ENCODE data around the gene LHPP.

The LHPP gene

GRCh38 chr10:124603376-124604213 is 142.0 kb downstream of the LHPP start:
- CTCF ChIA-PET = interaction anchor here (0.8 to 1.6 kb wide), 3 partner anchors 11 to 62 kb away, joined by 3 to 4 read pairs (median 3); no protein-coding TSS in a partner anchor
- Histone ChIP-seq H3K27me3 (replicated peaks in 2 of 5; ENCODE audit: control insufficient read depth in 4 of 5, insufficient read depth in 5 of 5, low read length in 4 of 5) (no peaks in the 10 kb centered on the region), H3K4me3 (ENCODE audit: control insufficient read depth in 1 of 7, extremely low read depth in 1 of 7, insufficient read depth in 4 of 7, low read depth in 2 of 7, low read length in 6 of 7) (no peak overlapping the region), H3K4me1 (ENCODE audit: control extremely low read depth in 1 of 4, control insufficient read depth in 4 of 4, insufficient read depth in 4 of 4, low read length in 3 of 4) (peaks cover 0 to 32% (median 22%) of the 10 kb centered on the region in 4 experiments), H3K27ac (ENCODE audit: insufficient read depth in 1 of 2, low read depth in 1 of 2, low read length in 2 of 2, poor library complexity in 1 of 2, severe bottlenecking in 2 of 2) (no peak overlapping the region), H3K36me3 (ENCODE audit: control insufficient read depth in 4 of 4, insufficient read depth in 4 of 4, low read length in 3 of 4) (no peaks in the 10 kb centered on the region), H3K9me3 (ENCODE audit: control extremely low read depth in 1 of 5, control insufficient read depth in 4 of 5, insufficient read depth in 2 of 5, low read depth in 1 of 5, low read length in 4 of 5) (no peaks in the 10 kb centered on the region)
- 98% methylated on average over 16 of the region's 18 CpGs for WGBS (ENCODE audit: insufficient coverage)
- POLR2A ChIA-PET = no interaction called here
- no peak for DNase-seq

- Histone ChIP-seq H3K36me3 (ENCODE audit: control insufficient read depth in 4 of 4, insufficient read depth in 4 of 4, low read length in 3 of 4) (no peaks in the 10 kb centered on the region), H3K4me1 (ENCODE audit: control extremely low read depth in 1 of 4, control insufficient read depth in 4 of 4, insufficient read depth in 4 of 4, low read length in 3 of 4) (peaks cover 0 to 32% (median 23%) of the 10 kb centered on the region in 4 experiments), H3K9me3 (ENCODE audit: control extremely low read depth in 1 of 5, control insufficient read depth in 4 of 5, insufficient read depth in 2 of 5, low read depth in 1 of 5, low read length in 4 of 5) (no peaks in the 10 kb centered on the region), H3K27me3 (replicated peaks in 2 of 5; ENCODE audit: control insufficient read depth in 4 of 5, insufficient read depth in 5 of 5, low read length in 4 of 5) (no peaks in the 10 kb centered on the region), H3K27ac (ENCODE audit: insufficient read depth in 1 of 2, low read depth in 1 of 2, low read length in 2 of 2, poor library complexity in 1 of 2, severe bottlenecking in 2 of 2) (no peak overlapping the region), H3K4me3 (ENCODE audit: control insufficient read depth in 1 of 7, extremely low read depth in 1 of 7, insufficient read depth in 4 of 7, low read depth in 2 of 7, low read length in 6 of 7) (no peak overlapping the region)
- ChIA-PET CTCF (interaction anchor here (1.0 kb wide), 1 partner anchor 137 kb away, joined by 3 read pairs; no protein-coding TSS in a partner anchor), POLR2A (interaction anchor here (0.6 kb wide), 1 partner anchor 100 kb away, joined by 6 read pairs; no protein-coding TSS in a partner anchor)
- 91% methylated on average over 20 of the region's 22 CpGs for WGBS (ENCODE audit: insufficient coverage)
- DNase-seq = no peak
Observed at GRCh38 chr10:124604214-124605000, 142.8 kb downstream of the LHPP start.

GRCh38 chr10:124605001-124605370 is 143.4 kb downstream of the LHPP start:
- POLR2A ChIA-PET = interaction anchor here (0.6 kb wide), 1 partner anchor 101 kb away, joined by 6 read pairs; no protein-coding TSS in a partner anchor
- Histone ChIP-seq H3K4me3 (ENCODE audit: control insufficient read depth in 1 of 7, extremely low read depth in 1 of 7, insufficient read depth in 4 of 7, low read depth in 2 of 7, low read length in 6 of 7) (no peak overlapping the region), H3K27ac (ENCODE audit: insufficient read depth in 1 of 2, low read depth in 1 of 2, low read length in 2 of 2, poor library complexity in 1 of 2, severe bottlenecking in 2 of 2) (no peak overlapping the region), H3K27me3 (replicated peaks in 2 of 5; ENCODE audit: control insufficient read depth in 4 of 5, insufficient read depth in 5 of 5, low read length in 4 of 5) (no peaks in the 10 kb centered on the region), H3K36me3 (ENCODE audit: control insufficient read depth in 4 of 4, insufficient read depth in 4 of 4, low read length in 3 of 4) (no peaks in the 10 kb centered on the region), H3K4me1 (ENCODE audit: control extremely low read depth in 1 of 4, control insufficient read depth in 4 of 4, insufficient read depth in 4 of 4, low read length in 3 of 4) (peaks cover 0 to 35% (median 26%) of the 10 kb centered on the region in 4 experiments), H3K9me3 (ENCODE audit: control extremely low read depth in 1 of 5, control insufficient read depth in 4 of 5, insufficient read depth in 2 of 5, low read depth in 1 of 5, low read length in 4 of 5) (no peaks in the 10 kb centered on the region)
- no peak for DNase-seq
- 81% methylated on average over 7 of the region's 8 CpGs for WGBS (ENCODE audit: insufficient coverage)
- CTCF ChIA-PET = interaction anchor here (1.0 kb wide), 1 partner anchor 136 kb away, joined by 3 read pairs; no protein-coding TSS in a partner anchor

GRCh38 chr10:124605481-124605855 is 143.8 kb downstream of the LHPP start:
- Histone ChIP-seq H3K4me1 (ENCODE audit: control extremely low read depth in 1 of 4, control insufficient read depth in 4 of 4, insufficient read depth in 4 of 4, low read length in 3 of 4) (peaks cover 0 to 39% (median 29%) of the 10 kb centered on the region in 4 experiments), H3K27me3 (replicated peaks in 2 of 5; ENCODE audit: control insufficient read depth in 4 of 5, insufficient read depth in 5 of 5, low read length in 4 of 5) (no peaks in the 10 kb centered on the region), H3K27ac (ENCODE audit: insufficient read depth in 1 of 2, low read depth in 1 of 2, low read length in 2 of 2, poor library complexity in 1 of 2, severe bottlenecking in 2 of 2) (no peak overlapping the region), H3K9me3 (ENCODE audit: control extremely low read depth in 1 of 5, control insufficient read depth in 4 of 5, insufficient read depth in 2 of 5, low read depth in 1 of 5, low read length in 4 of 5) (no peaks in the 10 kb centered on the region), H3K36me3 (ENCODE audit: control insufficient read depth in 4 of 4, insufficient read depth in 4 of 4, low read length in 3 of 4) (no peaks in the 10 kb centered on the region), H3K4me3 (ENCODE audit: control insufficient read depth in 1 of 7, extremely low read depth in 1 of 7, insufficient read depth in 4 of 7, low read depth in 2 of 7, low read length in 6 of 7) (no peak overlapping the region)
- CTCF ChIA-PET = interaction anchor here (1.0 kb wide), 1 partner anchor 136 kb away, joined by 3 read pairs; no protein-coding TSS in a partner anchor
- WGBS (ENCODE audit: insufficient coverage) = 89% methylated on average over 4 of the region's 5 CpGs
- POLR2A ChIA-PET = no interaction called here
- DNase-seq = no peak

- H3K4me3 ChIP-seq (ENCODE audit: control insufficient read depth in 1 of 7, extremely low read depth in 1 of 7, insufficient read depth in 4 of 7, low read depth in 2 of 7, low read length in 6 of 7) = peak overlapping the region in 1 of 7 experiments; percentile 26
- H3K27me3 ChIP-seq (replicated peaks in 2 of 5; ENCODE audit: control insufficient read depth in 4 of 5, insufficient read depth in 5 of 5, low read length in 4 of 5) = no peaks in the 10 kb centered on the region
- DNase-seq = peak in 2 of 3 donors; percentile 49 to 51
- H3K9me3 ChIP-seq (ENCODE audit: control extremely low read depth in 1 of 5, control insufficient read depth in 4 of 5, insufficient read depth in 2 of 5, low read depth in 1 of 5, low read length in 4 of 5) = no peaks in the 10 kb centered on the region
- ChIA-PET CTCF (no interaction called here), POLR2A (no interaction called here)
- no peak overlapping the region for H3K27ac ChIP-seq (ENCODE audit: insufficient read depth in 1 of 2, low read depth in 1 of 2, low read length in 2 of 2, poor library complexity in 1 of 2, severe bottlenecking in 2 of 2)
- peaks cover 0 to 44% (median 35%) of the 10 kb centered on the region in 4 experiments for H3K4me1 ChIP-seq (ENCODE audit: control extremely low read depth in 1 of 4, control insufficient read depth in 4 of 4, insufficient read depth in 4 of 4, low read length in 3 of 4)
- 69% methylated on average over 20 of the region's 31 CpGs for WGBS (ENCODE audit: insufficient coverage)
- H3K36me3 ChIP-seq (ENCODE audit: control insufficient read depth in 4 of 4, insufficient read depth in 4 of 4, low read length in 3 of 4) = no peaks in the 10 kb centered on the region
Observed at GRCh38 chr10:124605856-124606812, 144.5 kb downstream of the LHPP start.

GRCh38 chr10:124606822-124607221 is 145.2 kb downstream of the LHPP start:
- H3K27ac ChIP-seq (ENCODE audit: insufficient read depth in 1 of 2, low read depth in 1 of 2, low read length in 2 of 2, poor library complexity in 1 of 2, severe bottlenecking in 2 of 2) = no peak overlapping the region
- H3K9me3 ChIP-seq (ENCODE audit: control extremely low read depth in 1 of 5, control insufficient read depth in 4 of 5, insufficient read depth in 2 of 5, low read depth in 1 of 5, low read length in 4 of 5) = no peaks in the 10 kb centered on the region
- WGBS (ENCODE audit: insufficient coverage) = 34% methylated on average over 9 of the region's 10 CpGs
- H3K4me3 ChIP-seq (ENCODE audit: control insufficient read depth in 1 of 7, extremely low read depth in 1 of 7, insufficient read depth in 4 of 7, low read depth in 2 of 7, low read length in 6 of 7) = no peak overlapping the region
- H3K4me1 ChIP-seq (ENCODE audit: control extremely low read depth in 1 of 4, control insufficient read depth in 4 of 4, insufficient read depth in 4 of 4, low read length in 3 of 4) = peaks cover 0 to 51% (median 42%) of the 10 kb centered on the region in 4 experiments
- no peaks in the 10 kb centered on the region for H3K36me3 ChIP-seq (ENCODE audit: control insufficient read depth in 4 of 4, insufficient read depth in 4 of 4, low read length in 3 of 4)
- POLR2A ChIA-PET = no interaction called here
- DNase-seq = no peak
- CTCF ChIA-PET = no interaction called here
- H3K27me3 ChIP-seq (replicated peaks in 2 of 5; ENCODE audit: control insufficient read depth in 4 of 5, insufficient read depth in 5 of 5, low read length in 4 of 5) = no peaks in the 10 kb centered on the region
